ENCODE data around the gene SPCS2.

GRCh38 chr11:74926304-74927030 is 22.6 kb upstream of the SPCS2 start:
- no peak for TF ChIP-seq POLR2A (IDR thresholded peaks at IDR 0.05)
- no peak for TF ChIP-seq CTCF (IDR thresholded peaks at IDR 0.05)
- no peak for TF ChIP-seq POLR2AphosphoS5 (IDR thresholded peaks at IDR 0.05; ENCODE audit: insufficient read depth in 1 of 2, low read depth in 1 of 2)

Measured in vagina (tissue), 2 donors.